Measurements from ENCODE around the gene GPSM3.

GPSM3 gene

DNA sequence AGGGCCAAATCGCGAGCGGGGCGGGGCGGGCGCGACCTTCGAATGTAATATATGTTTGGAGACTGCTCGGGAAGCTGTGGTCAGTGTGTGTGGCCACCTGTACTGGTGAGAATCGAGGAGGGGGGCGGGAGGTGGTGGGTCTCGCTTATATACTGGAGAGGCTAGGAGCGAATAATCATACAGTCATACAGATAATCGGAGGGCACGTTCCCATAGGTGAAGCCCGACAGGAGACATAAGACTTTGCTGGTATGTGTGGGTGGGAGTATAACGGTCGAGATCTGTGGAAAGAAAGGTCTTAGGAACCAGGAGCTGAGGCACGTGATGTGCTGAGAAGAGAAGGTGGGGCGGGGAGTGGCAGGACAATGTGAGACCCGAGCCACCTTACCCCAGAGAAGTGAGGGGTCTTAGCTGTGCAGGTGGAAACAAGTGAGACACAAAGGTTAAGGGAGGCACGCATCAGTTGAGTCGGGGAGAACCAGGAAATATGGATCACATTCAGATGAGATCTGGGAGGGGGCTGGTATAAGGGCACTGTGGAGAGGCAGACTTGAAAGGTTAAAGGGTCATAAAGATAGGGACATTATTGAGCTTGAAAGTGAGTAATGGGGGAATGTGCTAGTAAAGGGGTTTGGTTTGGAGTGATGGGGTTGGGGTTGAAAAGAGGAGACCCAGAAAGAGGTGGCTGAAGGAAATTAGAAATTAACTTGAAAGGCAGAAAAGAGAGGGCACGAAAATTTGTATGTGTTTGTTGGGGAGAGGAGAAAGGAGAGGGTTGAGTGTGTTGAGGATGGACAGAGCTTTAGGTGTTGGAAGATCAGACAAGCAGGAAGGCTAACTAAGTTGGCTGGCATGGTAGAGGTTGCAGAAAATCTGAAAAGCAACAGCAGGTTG is 13.6 kb downstream of the GPSM3 start (continued):
- TF ChIP-seq, protein P1, sequence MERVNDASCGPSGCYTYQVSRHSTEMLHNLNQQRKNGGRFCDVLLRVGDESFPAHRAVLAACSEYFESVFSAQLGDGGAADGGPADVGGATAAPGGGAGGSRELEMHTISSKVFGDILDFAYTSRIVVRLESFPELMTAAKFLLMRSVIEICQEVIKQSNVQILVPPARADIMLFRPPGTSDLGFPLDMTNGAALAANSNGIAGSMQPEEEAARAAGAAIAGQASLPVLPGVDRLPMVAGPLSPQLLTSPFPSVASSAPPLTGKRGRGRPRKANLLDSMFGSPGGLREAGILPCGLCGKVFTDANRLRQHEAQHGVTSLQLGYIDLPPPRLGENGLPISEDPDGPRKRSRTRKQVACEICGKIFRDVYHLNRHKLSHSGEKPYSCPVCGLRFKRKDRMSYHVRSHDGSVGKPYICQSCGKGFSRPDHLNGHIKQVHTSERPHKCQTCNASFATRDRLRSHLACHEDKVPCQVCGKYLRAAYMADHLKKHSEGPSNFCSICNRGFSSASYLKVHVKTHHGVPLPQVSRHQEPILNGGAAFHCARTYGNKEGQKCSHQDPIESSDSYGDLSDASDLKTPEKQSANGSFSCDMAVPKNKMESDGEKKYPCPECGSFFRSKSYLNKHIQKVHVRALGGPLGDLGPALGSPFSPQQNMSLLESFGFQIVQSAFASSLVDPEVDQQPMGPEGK (tag by site-specific recombination; IDR thresholded peaks at IDR 0.05), result 0 out of 2 replicates have a peak, but pooled peaks have one; percentile 57
- TF ChIP-seq SCRT2 (tag by site-specific recombination; IDR thresholded peaks at IDR 0.05) (peak; percentile 61), EGR2 (tag by site-specific recombination; IDR thresholded peaks at IDR 0.05; ENCODE audit: low read depth) (peak; percentile 65)
- TF ChIP-seq, protein P2, sequence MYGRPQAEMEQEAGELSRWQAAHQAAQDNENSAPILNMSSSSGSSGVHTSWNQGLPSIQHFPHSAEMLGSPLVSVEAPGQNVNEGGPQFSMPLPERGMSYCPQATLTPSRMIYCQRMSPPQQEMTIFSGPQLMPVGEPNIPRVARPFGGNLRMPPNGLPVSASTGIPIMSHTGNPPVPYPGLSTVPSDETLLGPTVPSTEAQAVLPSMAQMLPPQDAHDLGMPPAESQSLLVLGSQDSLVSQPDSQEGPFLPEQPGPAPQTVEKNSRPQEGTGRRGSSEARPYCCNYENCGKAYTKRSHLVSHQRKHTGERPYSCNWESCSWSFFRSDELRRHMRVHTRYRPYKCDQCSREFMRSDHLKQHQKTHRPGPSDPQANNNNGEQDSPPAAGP (tag by site-specific recombination; IDR thresholded peaks at IDR 0.05), result peak; percentile 56; the same call in 1 of the 2 replicates

DNA sequence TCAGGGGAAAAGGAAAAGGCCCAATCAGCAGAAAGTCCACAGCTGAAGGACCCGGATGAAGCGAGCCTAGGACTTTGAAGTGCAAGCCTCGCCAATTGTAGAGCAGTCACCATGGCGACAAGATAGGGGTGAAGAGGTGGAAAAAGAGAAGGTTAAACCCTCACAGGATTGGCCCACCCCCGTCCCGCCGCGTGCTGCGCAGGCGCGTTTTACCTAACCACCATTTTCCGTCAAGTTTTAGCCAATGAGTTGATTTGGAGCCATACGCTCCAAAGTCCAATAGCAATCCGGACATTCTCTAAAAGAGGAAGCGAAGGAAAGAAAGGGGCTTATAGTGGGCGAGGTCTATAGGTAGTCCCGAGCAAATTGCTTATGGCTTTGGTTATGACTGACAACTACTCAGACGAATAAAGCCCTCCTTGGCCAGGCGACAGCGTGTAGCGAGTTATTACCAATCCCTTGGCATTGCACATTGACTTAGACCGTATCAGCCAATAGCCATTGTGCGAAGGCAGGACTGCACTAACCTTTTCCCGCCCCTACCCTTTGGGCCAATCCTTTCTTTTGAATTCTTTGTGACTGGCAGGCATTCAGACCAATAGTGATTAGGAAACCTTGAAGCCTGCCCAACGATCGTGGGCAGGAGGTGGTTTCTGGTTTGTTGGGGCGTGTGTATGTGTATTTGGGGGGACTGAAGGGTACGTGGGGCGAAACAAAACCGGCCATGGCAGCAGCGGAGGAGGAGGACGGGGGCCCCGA is 14.5 kb downstream of the GPSM3 start, which contains the start of gene RNF5:
TSS of gene RNF5 (plus strand) at position 618 of the 759 bp plus-strand sequence. CDS start at position 725, 107 bp downstream.
- Histone ChIP-seq H3K36me3 (ENCODE audit: control insufficient read depth in 2 of 2, insufficient read depth in 1 of 2, low read length in 2 of 2) (peaks cover 0 to 39% of the 10 kb centered on the region in 2 experiments; a peak in 2 of 3 replicates), H3K4me1 (ENCODE audit: control insufficient read depth, insufficient read depth, low read length) (peaks cover 14% of the 10 kb centered on the region), H3K4me3 (ENCODE audit: low read depth, low read length) (peak within 1 kb of the TSS; percentile 68), H3K27ac (ENCODE audit: extremely low read depth, low read depth, low read length) (peak within 1 kb of the TSS; percentile 80), H3K9me3 (ENCODE audit: control insufficient read depth, insufficient read depth, low read depth, low read length) (no peaks in the 10 kb centered on the region)
- CTCF ChIA-PET, result interaction anchor here (0.6 to 1.6 kb wide), 7 partner anchors 15 to 236 kb away, joined by 3 to 15 read pairs (median 3); no protein-coding TSS in a partner anchor
- POLR2A ChIA-PET, result interaction anchor here (0.5 to 2.5 kb wide), 17 partner anchors 7 to 794 kb away, joined by 3 to 38 read pairs (median 5); partner anchors contain the start of genes ATF6B, EGFL8, FKBPL and GPSM3
- TF ChIP-seq ZBTB21 (tag by site-specific recombination; IDR thresholded peaks at IDR 0.05) (no peak), KLF16 (tag by site-specific recombination; IDR thresholded peaks at IDR 0.05) (no peak), ZNF830 (tag by site-specific recombination; IDR thresholded peaks at IDR 0.05; ENCODE audit: low read depth) (no peak), YY1 (tag by site-specific recombination; IDR thresholded peaks at IDR 0.05) (no peak), ZFHX2 (tag by site-specific recombination; conservative IDR thresholded peaks at IDR 0.05) (peak; percentile 84; the same call in 1 of the 2 replicates), ZBTB17 (tag by site-specific recombination; IDR thresholded peaks at IDR 0.05) (peak; percentile 68; the same call in 1 of the 2 replicates), FEZF1 (tag by site-specific recombination; IDR thresholded peaks at IDR 0.05) (no peak; the same call in 1 of the 2 replicates), ZNF624 (tag by site-specific recombination; IDR thresholded peaks at IDR 0.05) (no peak), PRDM1 (tag by site-specific recombination; IDR thresholded peaks at IDR 0.05) (peak; percentile 84; the same call in 1 of the 2 replicates), OSR2 (tag by site-specific recombination; IDR thresholded peaks at IDR 0.05) (no peak), ZNF23 (tag by site-specific recombination; IDR thresholded peaks at IDR 0.05; ENCODE audit: borderline replicate concordance) (no peak), ZEB2 (tag by site-specific recombination; IDR thresholded peaks at IDR 0.05) (no peak), HOXD13 (CRISPR knock-in tag; IDR thresholded peaks at IDR 0.05; ENCODE audit: borderline replicate concordance) (no peak), ZFP37 (tag by site-specific recombination; IDR thresholded peaks at IDR 0.05) (no peak)
- TF ChIP-seq, protein P3, sequence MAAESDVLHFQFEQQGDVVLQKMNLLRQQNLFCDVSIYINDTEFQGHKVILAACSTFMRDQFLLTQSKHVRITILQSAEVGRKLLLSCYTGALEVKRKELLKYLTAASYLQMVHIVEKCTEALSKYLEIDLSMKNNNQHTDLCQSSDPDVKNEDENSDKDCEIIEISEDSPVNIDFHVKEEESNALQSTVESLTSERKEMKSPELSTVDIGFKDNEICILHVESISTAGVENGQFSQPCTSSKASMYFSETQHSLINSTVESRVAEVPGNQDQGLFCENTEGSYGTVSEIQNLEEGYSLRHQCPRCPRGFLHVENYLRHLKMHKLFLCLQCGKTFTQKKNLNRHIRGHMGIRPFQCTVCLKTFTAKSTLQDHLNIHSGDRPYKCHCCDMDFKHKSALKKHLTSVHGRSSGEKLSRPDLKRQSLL (tag by site-specific recombination; IDR thresholded peaks at IDR 0.05), result no peak
- TF ChIP-seq, protein P4, sequence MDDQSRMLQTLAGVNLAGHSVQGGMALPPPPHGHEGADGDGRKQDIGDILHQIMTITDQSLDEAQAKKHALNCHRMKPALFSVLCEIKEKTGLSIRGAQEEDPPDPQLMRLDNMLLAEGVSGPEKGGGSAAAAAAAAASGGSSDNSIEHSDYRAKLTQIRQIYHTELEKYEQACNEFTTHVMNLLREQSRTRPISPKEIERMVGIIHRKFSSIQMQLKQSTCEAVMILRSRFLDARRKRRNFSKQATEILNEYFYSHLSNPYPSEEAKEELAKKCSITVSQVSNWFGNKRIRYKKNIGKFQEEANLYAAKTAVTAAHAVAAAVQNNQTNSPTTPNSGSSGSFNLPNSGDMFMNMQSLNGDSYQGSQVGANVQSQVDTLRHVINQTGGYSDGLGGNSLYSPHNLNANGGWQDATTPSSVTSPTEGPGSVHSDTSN (CRISPR knock-in tag; IDR thresholded peaks at IDR 0.05), result peak; percentile 98
- TF ChIP-seq, protein P5, sequence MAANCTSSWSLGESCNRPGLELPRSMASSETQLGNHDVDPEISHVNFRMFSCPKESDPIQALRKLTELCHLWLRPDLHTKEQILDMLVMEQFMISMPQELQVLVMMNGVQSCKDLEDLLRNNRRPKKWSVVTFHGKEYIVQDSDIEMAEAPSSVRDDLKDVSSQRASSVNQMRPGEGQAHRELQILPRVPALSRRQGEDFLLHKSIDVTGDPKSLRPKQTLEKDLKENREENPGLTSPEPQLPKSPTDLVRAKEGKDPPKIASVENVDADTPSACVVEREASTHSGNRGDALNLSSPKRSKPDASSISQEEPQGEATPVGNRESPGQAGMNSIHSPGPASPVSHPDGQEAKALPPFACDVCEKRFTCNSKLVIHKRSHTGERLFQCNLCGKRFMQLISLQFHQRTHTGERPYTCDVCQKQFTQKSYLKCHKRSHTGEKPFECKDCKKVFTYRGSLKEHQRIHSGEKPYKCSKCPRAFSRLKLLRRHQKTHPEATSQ (tag by site-specific recombination; IDR thresholded peaks at IDR 0.05), result no peak
- TF ChIP-seq, protein P6, sequence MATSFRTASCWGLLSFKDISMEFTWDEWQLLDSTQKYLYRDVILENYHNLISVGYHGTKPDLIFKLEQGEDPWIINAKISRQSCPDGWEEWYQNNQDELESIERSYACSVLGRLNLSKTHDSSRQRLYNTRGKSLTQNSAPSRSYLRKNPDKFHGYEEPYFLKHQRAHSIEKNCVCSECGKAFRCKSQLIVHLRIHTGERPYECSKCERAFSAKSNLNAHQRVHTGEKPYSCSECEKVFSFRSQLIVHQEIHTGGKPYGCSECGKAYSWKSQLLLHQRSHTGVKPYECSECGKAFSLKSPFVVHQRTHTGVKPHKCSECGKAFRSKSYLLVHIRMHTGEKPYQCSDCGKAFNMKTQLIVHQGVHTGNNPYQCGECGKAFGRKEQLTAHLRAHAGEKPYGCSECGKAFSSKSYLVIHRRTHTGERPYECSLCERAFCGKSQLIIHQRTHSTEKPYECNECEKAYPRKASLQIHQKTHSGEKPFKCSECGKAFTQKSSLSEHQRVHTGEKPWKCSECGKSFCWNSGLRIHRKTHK (tag by site-specific recombination; IDR thresholded peaks at IDR 0.05), result no peak
- TF ChIP-seq, protein P7, sequence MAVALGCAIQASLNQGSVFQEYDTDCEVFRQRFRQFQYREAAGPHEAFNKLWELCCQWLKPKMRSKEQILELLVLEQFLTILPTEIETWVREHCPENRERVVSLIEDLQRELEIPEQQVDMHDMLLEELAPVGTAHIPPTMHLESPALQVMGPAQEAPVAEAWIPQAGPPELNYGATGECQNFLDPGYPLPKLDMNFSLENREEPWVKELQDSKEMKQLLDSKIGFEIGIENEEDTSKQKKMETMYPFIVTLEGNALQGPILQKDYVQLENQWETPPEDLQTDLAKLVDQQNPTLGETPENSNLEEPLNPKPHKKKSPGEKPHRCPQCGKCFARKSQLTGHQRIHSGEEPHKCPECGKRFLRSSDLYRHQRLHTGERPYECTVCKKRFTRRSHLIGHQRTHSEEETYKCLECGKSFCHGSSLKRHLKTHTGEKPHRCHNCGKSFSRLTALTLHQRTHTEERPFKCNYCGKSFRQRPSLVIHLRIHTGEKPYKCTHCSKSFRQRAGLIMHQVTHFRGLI (tag by site-specific recombination; IDR thresholded peaks at IDR 0.05), result peak; percentile 50; the same call in 1 of the 2 replicates
